Neural progenitor cell (in vitro differentiated cells): ENCODE results near the gene DPPA3. TPM values are rescaled to one million over a fixed set of nuclear protein-coding genes. Genes with fewer than 3 reads are reported as not detected.

Source experiments
- DNase-seq: peaks from one replicate; pipeline ENCODE4 v3.0.0-alpha.2; 2016; ENCODE audit warnings: low spot score
- H2AFZ ChIP-seq: fragments of 200-600 bp; sonication (generic); replicated peaks from 2 replicates; pipeline ENCODE4 v1.6.1; 2016; ENCODE audit warnings: antibody characterized with exemption
- H3F3A ChIP-seq: fragments of 200-600 bp; sonication (generic); 2 replicates; pipeline ENCODE4 v1.6.1; 2016; ENCODE audit warnings: antibody characterized with exemption, low read depth
- H3K27ac ChIP-seq: fragments of 200-600 bp; sonication (generic); 2 replicates; pipeline ENCODE4 v1.5.1; 2016; ENCODE audit warnings: mild to moderate bottlenecking
- H3K27me3 ChIP-seq: fragments of 200-600 bp; sonication (generic); 2 replicates; pipeline ENCODE4 v1.6.1; 2016; ENCODE audit warnings: mild to moderate bottlenecking, moderate library complexity
- H3K36me3 ChIP-seq: fragments of 200-600 bp; sonication (generic); 2 replicates; pipeline ENCODE4 v1.5.1; 2016
- H3K4me1 ChIP-seq: fragments of 200-600 bp; sonication (generic); 2 replicates; pipeline ENCODE4 v1.6.1; 2016; ENCODE audit warnings: mixed run types
- H3K4me2 ChIP-seq: fragments of 200-600 bp; sonication (generic); 2 replicates; pipeline ENCODE4 v1.6.1; 2016
- H3K4me3 ChIP-seq: fragments of 200-600 bp; sonication (generic); 2 replicates; pipeline ENCODE4 v1.5.1; 2016
- H3K79me2 ChIP-seq: fragments of 200-600 bp; sonication (generic); 2 replicates; pipeline ENCODE4 v1.6.1; 2016; ENCODE audit warnings: low read depth
- H3K9ac ChIP-seq: fragments of 200-600 bp; sonication (generic); 2 replicates; pipeline ENCODE4 v1.6.1; 2016
- H3K9me3 ChIP-seq: fragments of 200-600 bp; sonication (generic); 2 replicates; pipeline ENCODE4 v1.5.1; 2016; ENCODE audit warnings: low read depth
- H4K20me1 ChIP-seq: fragments of 200-600 bp; sonication (generic); 2 replicates; pipeline ENCODE4 v1.6.1; 2016; ENCODE audit warnings: low read depth
- H3K27ac Mint-ChIP-seq: 3 replicates; pipeline ENCODE4 v1.8.0; 2021; ENCODE audit warnings: mixed read lengths
- H3K27me3 Mint-ChIP-seq: 2 replicates; pipeline ENCODE4 v1.8.0; 2022; ENCODE audit warnings: low read depth, mild to moderate bottlenecking, inconsistent platforms, moderate library complexity, mixed read lengths; ENCODE audit not compliant: insufficient read depth
- H3K36me3 Mint-ChIP-seq: 3 replicates; pipeline ENCODE4 v1.8.0; 2021; ENCODE audit warnings: mixed read lengths
- H3K4me1 Mint-ChIP-seq: 3 replicates; pipeline ENCODE4 v1.8.0; 2021; ENCODE audit warnings: mixed read lengths
- H3K4me3 Mint-ChIP-seq: 3 replicates; pipeline ENCODE4 v1.8.0; 2021; ENCODE audit warnings: mild to moderate bottlenecking, moderate library complexity, mixed read lengths
- H3K9me3 Mint-ChIP-seq: 3 replicates; pipeline ENCODE4 v1.8.0; 2020; ENCODE audit warnings: mixed read lengths
- CTCF ChIP-seq: fragments of 200-600 bp; sonication (generic); IDR thresholded peaks from 2 replicates; pipeline ENCODE4 v1.5.1; 2017; ENCODE audit warnings: antibody characterized with exemption, mild to moderate bottlenecking
- EZH2 ChIP-seq: fragments of 200-600 bp; sonication (generic); IDR thresholded peaks from 2 replicates; pipeline ENCODE4 v1.6.1; 2017; ENCODE audit warnings: antibody characterized with exemption, mild to moderate bottlenecking, moderate library complexity
- EZH2phosphoT487 ChIP-seq: fragments of 200-600 bp; sonication (generic); IDR thresholded peaks from 2 replicates; pipeline ENCODE4 v1.6.1; 2017; ENCODE audit warnings: antibody characterized with exemption
- total RNA-seq: library from RNA; depleted of rRNA; stranded (reverse); fragments of >200 nt; gene quantifications from 2 replicates; pipeline ENCODE4 v1.2.3, GENCODE V29; 2015; ENCODE audit warnings: low replicate concordance

DPPA3 gene
- total RNA-seq: 0.13 and 0.25 TPM in 2 replicates

- no peak within 1 kb of the TSS for H3K27ac ChIP-seq
- Mint-ChIP-seq H3K27me3 (peaks cover 2% of the 10 kb centered on the region), H3K4me3 (no peak within 1 kb of the TSS), H3K9me3 (peaks cover 6% of the 10 kb centered on the region), H3K36me3 (no peaks in the 10 kb centered on the region), H3K4me1 (peaks cover 8% of the 10 kb centered on the region), H3K27ac (no peak within 1 kb of the TSS)
- peak within 1 kb of the TSS; percentile 13 for H3K4me2 ChIP-seq
- H3F3A ChIP-seq: peaks cover 20% of the 10 kb centered on the region
- TF ChIP-seq CTCF (no peak), EZH2phosphoT487 (no peak), EZH2 (no peak)
- no peak for DNase-seq
- no peak within 1 kb of the TSS for H3K9ac ChIP-seq
- no peaks in the 10 kb centered on the region for H4K20me1 ChIP-seq
- H2AFZ ChIP-seq: no peak within 1 kb of the TSS
- no peaks in the 10 kb centered on the region for H3K36me3 ChIP-seq
- peaks cover 16% of the 10 kb centered on the region for H3K4me1 ChIP-seq
- H3K9me3 ChIP-seq: no peaks in the 10 kb centered on the region
- H3K27me3 ChIP-seq: no peaks in the 10 kb centered on the region
- no peak within 1 kb of the TSS for H3K4me3 ChIP-seq
- H3K79me2 ChIP-seq: no peaks in the 10 kb centered on the region
These were observed at the start of gene DPPA3 for GRCh38 chr12:7711133-7711532. DPPA3 (plus strand) TSS chr12:7711433; CDS start chr12:7711571, 138 bp downstream.

- Histone ChIP-seq H3K4me1 (no peaks in the 10 kb centered on the region), H3K4me2 (no peak overlapping the region), H3K79me2 (no peaks in the 10 kb centered on the region), H3K27ac (no peak overlapping the region), H3F3A (no peaks in the 10 kb centered on the region), H3K27me3 (peaks cover 9% of the 10 kb centered on the region), H3K36me3 (no peaks in the 10 kb centered on the region), H4K20me1 (no peaks in the 10 kb centered on the region), H3K9ac (no peak overlapping the region), H3K9me3 (no peaks in the 10 kb centered on the region), H2AFZ (no peak overlapping the region), H3K4me3 (no peak overlapping the region)
- Mint-ChIP-seq H3K4me1 (no peaks in the 10 kb centered on the region), H3K36me3 (no peaks in the 10 kb centered on the region), H3K27me3 (peaks cover 2% of the 10 kb centered on the region), H3K27ac (no peak overlapping the region), H3K4me3 (no peak overlapping the region), H3K9me3 (no peaks in the 10 kb centered on the region)
- TF ChIP-seq CTCF: no peak
- TF ChIP-seq EZH2phosphoT487: peak; percentile 82
- no peak for TF ChIP-seq EZH2
- DNase-seq: peak; percentile 32
These were observed 49.5 kb upstream of the DPPA3 start for GRCh38 chr12:7661741-7662140.

GRCh38 chr12:7666595-7666994 is 44.6 kb upstream of the DPPA3 start:
- Mint-ChIP-seq H3K27ac (no peak overlapping the region), H3K4me1 (no peaks in the 10 kb centered on the region), H3K4me3 (no peak overlapping the region), H3K36me3 (no peaks in the 10 kb centered on the region), H3K27me3 (peaks cover 2% of the 10 kb centered on the region), H3K9me3 (no peaks in the 10 kb centered on the region)
- TF ChIP-seq EZH2phosphoT487: no peak
- Histone ChIP-seq H4K20me1 (no peaks in the 10 kb centered on the region), H3K79me2 (no peaks in the 10 kb centered on the region), H3F3A (no peaks in the 10 kb centered on the region), H3K9ac (no peak overlapping the region), H2AFZ (no peak overlapping the region), H3K27me3 (peaks cover 9% of the 10 kb centered on the region), H3K4me2 (no peak overlapping the region), H3K9me3 (no peaks in the 10 kb centered on the region), H3K4me3 (no peak overlapping the region), H3K4me1 (no peaks in the 10 kb centered on the region), H3K36me3 (no peaks in the 10 kb centered on the region), H3K27ac (no peak overlapping the region)
- DNase-seq: no peak

GRCh38 chr12:7667125-7667524 is 44.1 kb upstream of the DPPA3 start:
- H3K9me3 Mint-ChIP-seq: no peaks in the 10 kb centered on the region
- no peaks in the 10 kb centered on the region for H4K20me1 ChIP-seq
- no peaks in the 10 kb centered on the region for H3K4me1 Mint-ChIP-seq
- no peak overlapping the region for H3K27ac Mint-ChIP-seq
- H3K36me3 ChIP-seq: no peaks in the 10 kb centered on the region
- H2AFZ ChIP-seq: no peak overlapping the region
- H3F3A ChIP-seq: no peaks in the 10 kb centered on the region
- peaks cover 2% of the 10 kb centered on the region for H3K27me3 Mint-ChIP-seq
- no peak overlapping the region for H3K9ac ChIP-seq
- H3K4me3 Mint-ChIP-seq: no peak overlapping the region
- H3K4me1 ChIP-seq: no peaks in the 10 kb centered on the region
- H3K79me2 ChIP-seq: no peaks in the 10 kb centered on the region
- H3K9me3 ChIP-seq: no peaks in the 10 kb centered on the region
- no peak overlapping the region for H3K4me2 ChIP-seq
- H3K27ac ChIP-seq: no peak overlapping the region
- DNase-seq: no peak
- H3K36me3 Mint-ChIP-seq: no peaks in the 10 kb centered on the region
- H3K4me3 ChIP-seq: no peak overlapping the region
- peaks cover 9% of the 10 kb centered on the region for H3K27me3 ChIP-seq
- TF ChIP-seq EZH2: no peak
- no peak for TF ChIP-seq EZH2phosphoT487
- peak; percentile 36 for TF ChIP-seq CTCF
